GM18526 (cell line): ENCODE data around the gene IZUMO1.

Experiments
- POLR2A ChIP-seq: IDR thresholded peaks from 3 replicates; pipeline ENCODE4 v1.6.1; 2011; ENCODE audit not compliant: insufficient read length; ENCODE audit errors: extremely low read depth

IZUMO1 gene

GRCh38 chr19:48711106-48711662, 35.5 kb downstream of the IZUMO1 start:
- TF ChIP-seq POLR2A: no peak

DNA sequence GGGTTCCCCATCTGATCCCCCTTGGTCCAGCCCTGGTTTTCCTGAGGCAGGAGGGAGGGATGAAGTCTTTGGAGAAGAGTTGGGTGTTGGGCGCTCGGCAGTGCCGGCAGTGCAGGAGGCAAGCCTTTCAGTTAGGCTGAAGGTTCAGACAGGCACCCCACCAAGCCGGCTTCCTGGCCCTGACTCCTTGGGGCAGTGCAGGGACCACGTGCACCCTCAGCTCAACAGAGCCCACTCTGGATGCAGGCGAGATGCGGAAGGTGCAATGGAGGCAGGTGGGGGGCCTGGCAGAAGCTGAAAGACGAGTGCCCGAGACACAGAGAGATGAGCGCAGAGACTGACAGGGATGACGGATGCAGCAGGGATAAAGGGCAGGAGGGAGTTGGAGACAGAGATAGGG, 38.2 kb downstream of the IZUMO1 start:
- TF ChIP-seq POLR2A: no peak

GRCh38 chr19:48705431-48705830, 41.3 kb downstream of the IZUMO1 start:
- TF ChIP-seq POLR2A: no peak

GRCh38 chr19:48703316-48703715, 43.4 kb downstream of the IZUMO1 start:
- no peak for TF ChIP-seq POLR2A

GRCh38 chr19:48702701-48703100, 44.0 kb downstream of the IZUMO1 start:
- no peak for TF ChIP-seq POLR2A

DNA sequence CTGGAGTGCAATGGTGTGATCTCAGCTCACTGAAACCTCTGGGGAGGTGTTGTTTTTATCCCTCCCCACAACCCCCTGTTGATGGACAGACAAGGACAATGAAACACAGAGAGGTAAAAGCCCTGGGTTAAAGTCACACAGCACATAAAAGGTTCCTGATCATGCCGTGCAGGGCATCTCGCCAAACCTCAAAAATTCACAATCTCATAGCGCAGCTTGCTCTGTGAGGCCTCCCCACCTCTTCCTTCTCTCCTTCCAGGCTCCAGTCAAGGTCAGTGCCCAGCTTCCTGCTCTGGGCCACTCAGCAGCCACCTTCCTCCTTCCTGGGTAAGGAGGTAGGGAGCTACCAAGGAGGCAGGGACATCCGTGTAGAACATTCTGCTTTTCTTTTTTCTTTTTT, 48.7 kb downstream of the IZUMO1 start:
- TF ChIP-seq POLR2A: no peak

- TF ChIP-seq POLR2A: no peak
Measured at GRCh38 chr19:48696353-48697010, 50.2 kb downstream of the IZUMO1 start.

GRCh38 chr19:48695743-48696352, 50.9 kb downstream of the IZUMO1 start, which contains the start of gene FUT2:
Gene FUT2 (plus strand): TSS chr19:48695971. CDS start chr19:48702957, 6,986 bp downstream.
- TF ChIP-seq POLR2A: no peak
